Hepatocyte (in vitro differentiated cells): ENCODE results near the gene IL17RD. TPM values are rescaled to one million over a fixed set of nuclear protein-coding genes. Genes with fewer than 3 reads are reported as not detected.

ENCODE experiments used
- DNase-seq: peaks from one replicate; pipeline ENCODE4 v3.0.0-alpha.2; 2016; ENCODE audit warnings: low spot score
- H2AFZ ChIP-seq: fragments of 200-600 bp; sonication (generic); 2 replicates; pipeline ENCODE4 v1.6.0; 2016; ENCODE audit warnings: antibody characterized with exemption, mild to moderate bottlenecking
- H3K27ac ChIP-seq: fragments of 200-600 bp; sonication (generic); 2 replicates; pipeline ENCODE4 v1.5.1; 2016; ENCODE audit warnings: mild to moderate bottlenecking
- H3K27me3 ChIP-seq: fragments of 200-600 bp; sonication (generic); 2 replicates; pipeline ENCODE4 v1.6.1; 2016
- H3K36me3 ChIP-seq: fragments of 200-600 bp; sonication (generic); replicated peaks from 2 replicates; pipeline ENCODE4 v1.5.1; 2016; ENCODE audit warnings: low read depth; ENCODE audit not compliant: insufficient read depth
- H3K4me1 ChIP-seq: fragments of 200-600 bp; sonication (generic); 2 replicates; pipeline ENCODE4 v1.5.1; 2016; ENCODE audit warnings: mild to moderate bottlenecking, moderate library complexity; ENCODE audit not compliant: insufficient read depth
- H3K4me2 ChIP-seq: fragments of 200-600 bp; sonication (generic); 2 replicates; pipeline ENCODE4 v1.6.0; 2016
- H3K4me3 ChIP-seq: fragments of 200-600 bp; sonication (generic); 2 replicates; pipeline ENCODE4 v1.5.1; 2016; ENCODE audit warnings: mild to moderate bottlenecking
- H3K79me2 ChIP-seq: fragments of 200-600 bp; sonication (generic); 2 replicates; pipeline ENCODE4 v1.6.0; 2017; ENCODE audit warnings: mild to moderate bottlenecking
- H3K9me2 ChIP-seq: fragments of 200-600 bp; sonication (generic); replicated peaks from 2 replicates; pipeline ENCODE4 v1.6.0; 2017; ENCODE audit warnings: mild to moderate bottlenecking; ENCODE audit not compliant: insufficient read depth
- H3K9me3 ChIP-seq: fragments of 200-600 bp; sonication (generic); 2 replicates; pipeline ENCODE4 v1.5.1; 2016; ENCODE audit warnings: low read depth, mild to moderate bottlenecking
- H4K20me1 ChIP-seq: fragments of 200-600 bp; sonication (generic); 2 replicates; pipeline ENCODE4 v1.6.0; 2016; ENCODE audit warnings: mild to moderate bottlenecking; ENCODE audit not compliant: insufficient read depth, poor library complexity, severe bottlenecking
- CTCF ChIP-seq: fragments of 200-600 bp; sonication (generic); IDR thresholded peaks from 2 replicates; pipeline ENCODE4 v1.5.1; 2016; ENCODE audit warnings: antibody characterized with exemption, mild to moderate bottlenecking; ENCODE audit not compliant: poor library complexity
- EZH2 ChIP-seq: fragments of 200-600 bp; sonication (generic); IDR thresholded peaks from 2 replicates; pipeline ENCODE4 v1.6.1; 2016; ENCODE audit warnings: antibody characterized with exemption, mild to moderate bottlenecking, borderline replicate concordance
- EZH2phosphoT487 ChIP-seq: fragments of 200-600 bp; sonication (generic); IDR thresholded peaks from one replicate; pipeline ENCODE4 v1.6.1; 2018; ENCODE audit warnings: antibody characterized with exemption, mild to moderate bottlenecking, low read depth, moderate library complexity; ENCODE audit not compliant: unreplicated experiment, severe bottlenecking
- WGBS: methylation state at CpG from one replicate; pipeline ENCODE4 v1.1.6; 2016; ENCODE audit warnings: low lambda C conversion rate; ENCODE audit errors: missing lambda C conversion rate; 5-methylcytosine and 5-hydroxymethylcytosine counted together
- polyA plus RNA-seq: library from polyadenylated mRNA; unstranded; fragments of >200 nt; fragmentation: Nextera tagmentation; extraction: Ambion mirVana; gene quantifications from 2 replicates; pipeline ENCODE4 v1.2.1, GENCODE V29; 2016
- total RNA-seq: library from RNA; depleted of rRNA; stranded (reverse); fragments of >200 nt; gene quantifications from 2 replicates; pipeline ENCODE4 v1.2.3, GENCODE V29; 2014

The IL17RD gene
- total and polyA plus RNA-seq, 2 experiments from 2014 or later, result 1.7 to 6.2 TPM

DNA sequence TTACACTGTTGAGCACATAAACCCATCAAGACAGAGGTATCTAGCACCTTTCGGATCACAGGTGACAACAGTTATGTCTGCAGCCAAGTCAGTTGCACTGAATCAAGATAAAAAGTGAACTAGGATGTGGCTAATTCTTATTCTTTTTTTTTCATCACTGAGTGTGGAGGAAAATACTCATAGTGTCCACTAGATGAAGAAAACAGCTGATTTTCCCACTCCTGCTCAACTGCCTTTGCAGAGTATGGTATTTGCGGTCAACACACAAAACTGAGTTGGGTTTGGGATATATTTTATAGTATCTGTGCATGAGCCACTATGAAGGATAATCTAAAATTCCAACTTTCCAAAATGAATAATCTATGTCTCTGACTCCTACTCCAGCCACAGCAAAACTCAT is 32.5 kb downstream of the IL17RD start:
- Histone ChIP-seq H3K4me1 (peaks cover 34% of the 10 kb centered on the region), H3K79me2 (no peaks in the 10 kb centered on the region), H2AFZ (no peak overlapping the region), H3K9me3 (no peaks in the 10 kb centered on the region), H3K27ac (no peak overlapping the region), H4K20me1 (no peaks in the 10 kb centered on the region), H3K27me3 (no peaks in the 10 kb centered on the region), H3K4me2 (no peak overlapping the region), H3K36me3 (no peaks in the 10 kb centered on the region), H3K4me3 (no peak overlapping the region), H3K9me2 (no peaks in the 10 kb centered on the region)
- DNase-seq, result no peak
- TF ChIP-seq CTCF (no peak), EZH2 (no peak), EZH2phosphoT487 (no peak)
- 96% methylated on average over 2 of the region's 2 CpGs for WGBS

GRCh38 chr3:57131210-57131588 is 34.0 kb downstream of the IL17RD start:
- H4K20me1 ChIP-seq, result no peaks in the 10 kb centered on the region
- no peak overlapping the region for H3K4me3 ChIP-seq
- no peak for DNase-seq
- H3K27me3 ChIP-seq, result no peaks in the 10 kb centered on the region
- no peaks in the 10 kb centered on the region for H3K36me3 ChIP-seq
- H3K4me1 ChIP-seq, result peaks cover 39% of the 10 kb centered on the region
- peaks cover 2% of the 10 kb centered on the region for H3K79me2 ChIP-seq
- 62% methylated on average over 4 of the region's 4 CpGs for WGBS
- no peak overlapping the region for H2AFZ ChIP-seq
- H3K9me3 ChIP-seq, result no peaks in the 10 kb centered on the region
- TF ChIP-seq CTCF (no peak), EZH2 (no peak), EZH2phosphoT487 (no peak)
- peak overlapping the region; percentile 35 for H3K4me2 ChIP-seq
- no peak overlapping the region for H3K27ac ChIP-seq
- no peaks in the 10 kb centered on the region for H3K9me2 ChIP-seq

DNA sequence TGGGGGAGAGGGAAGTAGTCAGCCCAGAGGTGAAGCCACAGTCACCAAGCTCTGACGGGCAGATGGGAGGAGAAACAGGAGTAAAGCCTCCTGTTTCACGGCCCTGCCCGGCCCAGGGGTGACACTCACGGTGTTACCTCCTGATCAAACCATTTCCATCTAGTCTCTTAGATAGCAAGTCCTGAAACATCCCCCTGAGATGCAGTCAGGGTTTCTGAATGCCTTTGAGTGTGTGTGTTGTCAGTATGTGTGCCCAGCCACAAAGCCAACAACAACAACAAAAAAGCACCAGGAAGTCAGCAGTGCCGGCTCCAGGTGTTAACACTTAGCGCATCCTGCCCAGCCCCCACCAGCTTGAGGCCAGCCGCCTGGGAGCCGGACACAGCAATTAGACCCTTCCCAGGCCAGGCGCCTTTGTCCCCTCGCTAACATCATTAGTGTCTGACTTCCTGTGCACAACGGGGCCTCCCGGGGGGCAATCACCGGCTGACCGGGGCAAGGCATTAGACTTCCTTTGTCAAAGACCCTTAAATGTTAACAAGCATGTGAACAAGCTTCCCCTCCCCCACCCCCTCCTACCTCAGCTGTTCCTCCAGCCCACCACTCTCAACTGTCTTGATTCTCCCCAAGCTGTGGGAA is 34.5 kb downstream of the IL17RD start:
- no peaks in the 10 kb centered on the region for H3K9me3 ChIP-seq
- peak; percentile 28 for DNase-seq
- no peaks in the 10 kb centered on the region for H3K27me3 ChIP-seq
- TF ChIP-seq CTCF (no peak), EZH2phosphoT487 (no peak), EZH2 (no peak)
- peak overlapping the region; percentile 35 for H3K4me2 ChIP-seq
- no peaks in the 10 kb centered on the region for H3K9me2 ChIP-seq
- peak overlapping the region; percentile 95 for H3K27ac ChIP-seq
- peaks cover 2% of the 10 kb centered on the region for H3K79me2 ChIP-seq
- no peaks in the 10 kb centered on the region for H4K20me1 ChIP-seq
- H3K4me3 ChIP-seq, result no peak overlapping the region
- 37% methylated on average over 14 of the region's 14 CpGs for WGBS
- no peak overlapping the region for H2AFZ ChIP-seq
- H3K36me3 ChIP-seq, result no peaks in the 10 kb centered on the region
- peaks cover 39% of the 10 kb centered on the region for H3K4me1 ChIP-seq
